HG03432 (cell line): Measurements from ENCODE around the gene PLCH1.

ENCODE experiments used
- ATAC-seq: cut with Tn5 transposase; IDR thresholded peaks from one replicate; pipeline ENCODE4 v1.9.1; 2021; ENCODE audit warnings: mild to moderate bottlenecking, moderate library complexity; ENCODE audit not compliant: unreplicated experiment

Gene PLCH1

DNA sequence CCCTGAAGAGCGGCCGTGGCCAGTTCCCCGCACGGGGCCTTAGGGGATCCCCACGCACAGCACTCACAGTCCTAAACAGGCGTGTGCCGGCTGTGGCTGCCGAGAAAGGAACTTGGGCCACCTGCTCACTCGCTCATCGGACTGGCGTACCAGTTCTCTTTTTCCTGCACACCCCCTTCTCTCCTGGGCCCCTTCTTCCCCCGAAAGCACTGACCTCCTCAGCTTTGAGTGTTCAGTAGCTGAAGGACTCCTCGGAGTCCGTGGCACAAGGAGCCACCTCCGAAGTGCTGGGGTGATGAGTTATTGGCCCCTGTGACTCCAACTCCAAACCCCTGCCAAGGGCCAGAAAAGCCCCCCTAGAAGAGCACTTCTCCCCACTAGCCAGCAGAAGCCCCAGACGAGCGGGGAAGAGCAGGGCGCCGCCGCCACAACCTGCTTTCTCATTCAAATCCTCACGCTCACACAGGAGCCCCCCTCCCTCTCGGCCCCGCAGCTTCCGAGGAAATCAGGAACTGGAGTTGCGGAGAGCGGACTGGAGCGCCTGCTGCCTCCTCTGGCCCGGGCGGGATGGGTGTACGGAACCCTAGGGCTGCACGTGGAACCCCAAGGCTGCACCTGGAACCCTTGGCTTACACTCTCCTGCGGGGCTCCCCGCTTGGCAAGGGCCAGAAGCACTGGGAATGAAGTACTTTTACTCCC, at the start of gene PLCH1:
Gene PLCH1 (minus strand): TSS at position 446 of the 699 bp plus-strand sequence. CDS start 40,847 bp downstream, outside the sequence.
- ATAC-seq: peak; percentile 56

DNA sequence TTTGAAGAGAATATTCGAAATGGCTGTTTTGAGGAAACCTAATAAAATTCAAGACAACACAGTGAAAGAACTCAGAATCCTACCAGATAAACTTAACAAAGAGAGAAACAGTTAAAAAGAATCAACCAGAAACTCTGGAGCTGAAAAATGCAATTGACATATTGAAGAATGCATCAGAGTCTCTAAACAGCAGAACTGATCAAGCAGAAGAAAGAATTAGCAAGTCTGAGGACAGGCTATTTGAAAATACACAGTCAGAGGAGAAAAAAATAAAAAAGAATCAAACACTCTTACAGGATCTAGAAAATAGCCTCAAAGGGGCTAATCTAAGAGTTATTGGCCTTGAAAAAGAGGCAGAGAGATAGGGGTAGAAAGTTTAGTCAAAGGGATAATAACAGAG, 47.7 kb upstream of the PLCH1 start:
- ATAC-seq: no peak

DNA sequence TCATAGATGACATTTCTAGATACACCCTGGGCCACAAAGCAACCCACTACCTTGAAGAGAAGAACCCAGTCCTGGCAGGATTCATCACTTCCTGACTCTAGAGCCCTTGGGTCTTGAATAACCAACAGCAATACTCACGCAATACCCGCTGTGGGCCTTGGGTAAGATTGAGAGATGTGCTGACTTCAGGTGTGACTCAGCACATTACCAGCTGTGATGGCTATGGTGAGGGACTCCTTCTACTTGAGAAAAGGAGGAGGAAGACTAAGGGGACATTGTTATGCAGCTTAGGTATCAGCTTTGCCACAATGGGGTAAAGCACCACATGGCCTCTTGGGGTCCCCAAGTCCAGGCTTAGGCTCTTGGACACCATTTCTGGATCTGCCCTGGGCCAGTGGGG, 46.3 kb upstream of the PLCH1 start:
- no peak for ATAC-seq

- no peak for ATAC-seq
Measured at GRCh38 chr3:155790272-155790925, 45.5 kb upstream of the PLCH1 start.

DNA sequence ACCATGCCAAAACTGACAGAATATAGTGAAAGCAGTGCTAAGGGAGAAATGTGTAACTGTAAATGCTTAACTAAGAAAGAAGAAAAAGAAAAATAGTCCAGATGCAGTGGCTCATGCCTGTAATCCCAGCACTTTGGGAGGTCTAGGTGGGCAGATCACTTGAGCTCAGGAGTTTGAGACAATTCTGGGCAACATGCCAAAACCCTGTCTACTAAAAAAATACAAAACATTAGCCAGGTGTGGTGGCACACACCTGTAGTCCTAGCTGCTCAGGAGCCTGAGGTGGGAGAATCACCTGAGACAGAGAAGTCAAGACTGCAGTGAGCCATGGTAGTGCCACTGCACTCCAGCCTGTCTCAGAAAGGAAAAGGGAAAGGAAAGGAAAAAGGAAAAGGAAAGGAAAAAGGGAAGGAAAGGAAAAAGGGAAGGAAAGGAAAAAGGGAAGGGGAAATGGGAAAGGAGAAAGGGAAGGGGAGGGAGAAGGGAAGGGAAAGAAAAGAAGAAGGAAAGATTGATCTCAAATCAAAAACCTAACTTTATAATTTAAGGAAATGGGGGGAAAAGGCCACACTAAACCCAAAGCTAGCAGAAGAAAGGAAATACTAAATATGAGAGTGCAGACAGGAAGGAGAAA, 40.9 kb upstream of the PLCH1 start:
- ATAC-seq: no peak

- ATAC-seq: no peak
Measured at GRCh38 chr3:155782390-155782953, 37.6 kb upstream of the PLCH1 start.

DNA sequence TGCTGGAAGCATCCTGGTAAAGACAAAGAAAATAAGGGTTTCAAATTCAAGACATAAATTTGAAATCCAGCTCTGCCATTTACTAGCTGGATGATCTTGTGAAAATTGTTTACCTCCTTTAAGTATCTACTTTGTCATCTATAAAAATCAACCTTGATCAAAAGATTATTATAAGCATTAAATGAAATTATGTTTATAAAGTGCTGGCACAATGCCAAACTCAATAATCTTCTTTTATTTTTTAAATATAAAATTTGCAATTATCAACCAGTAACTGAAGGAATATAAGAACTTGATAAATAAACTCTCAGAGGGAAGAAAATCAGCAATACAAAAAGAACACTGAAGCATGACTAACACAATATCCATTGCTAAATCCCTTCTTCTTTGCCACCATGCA, 35.4 kb upstream of the PLCH1 start:
- ATAC-seq: no peak

DNA sequence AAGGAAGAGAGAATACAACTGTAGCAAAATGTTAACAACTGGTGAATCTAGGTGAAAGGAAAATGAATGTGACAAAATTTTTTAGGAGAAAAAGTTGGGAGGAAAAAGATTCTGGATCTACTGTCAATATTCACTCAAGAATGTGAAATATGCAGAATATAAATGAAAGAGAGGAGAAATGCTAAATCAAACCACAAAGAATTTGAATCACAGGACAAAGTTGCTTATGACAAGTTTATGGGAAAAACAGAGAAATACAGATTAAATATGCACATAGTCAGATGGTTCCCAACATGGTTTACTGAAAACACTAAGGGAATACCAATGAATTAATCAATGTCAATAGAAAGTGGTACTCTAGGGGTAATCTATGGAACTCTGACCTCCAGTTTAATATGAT, 33.6 kb upstream of the PLCH1 start:
- ATAC-seq: no peak

DNA sequence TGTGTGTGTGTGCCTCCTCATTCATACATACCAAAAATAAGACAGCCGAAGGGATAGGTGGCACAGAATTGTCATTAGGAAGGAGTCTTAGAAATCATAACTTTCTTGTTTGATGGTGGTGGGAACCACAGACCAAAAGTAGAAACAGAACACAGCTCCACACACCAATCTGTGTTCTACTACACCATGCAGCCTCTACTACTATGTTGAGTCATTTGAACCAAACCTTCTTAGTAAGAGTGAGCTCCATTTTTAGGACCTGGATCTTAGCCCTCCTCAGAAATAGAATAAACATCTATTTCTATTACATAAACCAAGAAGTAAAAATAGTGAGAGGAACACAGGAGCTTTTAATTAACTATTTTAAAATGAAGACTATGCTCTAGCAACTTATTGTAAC, 27.9 kb upstream of the PLCH1 start:
- no peak for ATAC-seq

DNA sequence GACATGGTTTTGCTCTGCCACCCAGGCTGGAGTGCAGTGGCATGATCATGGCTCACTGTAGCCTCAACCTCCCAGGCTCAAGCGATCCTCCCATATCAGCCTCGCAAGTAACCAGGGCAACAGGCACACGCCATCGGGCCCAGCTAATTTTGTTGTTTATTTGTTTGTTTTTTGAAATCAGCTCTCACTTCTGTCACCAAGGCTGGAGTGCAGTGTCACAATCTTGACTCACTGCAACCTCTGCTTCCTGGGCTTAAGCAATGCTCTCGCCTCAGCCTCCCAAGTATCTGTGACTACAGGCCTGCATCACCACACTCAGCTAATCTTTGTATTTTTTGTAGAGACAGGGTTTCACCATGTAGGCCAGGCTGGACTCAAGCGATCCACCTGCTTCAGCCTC, 26.3 kb upstream of the PLCH1 start:
- no peak for ATAC-seq

GRCh38 chr3:155766206-155766605, 21.3 kb upstream of the PLCH1 start:
- no peak for ATAC-seq

GRCh38 chr3:155763870-155764463, 19.1 kb upstream of the PLCH1 start:
- ATAC-seq: no peak

GRCh38 chr3:155760653-155761052, 15.8 kb upstream of the PLCH1 start:
- ATAC-seq: no peak

GRCh38 chr3:155757577-155757976, 12.7 kb upstream of the PLCH1 start:
- ATAC-seq: no peak

DNA sequence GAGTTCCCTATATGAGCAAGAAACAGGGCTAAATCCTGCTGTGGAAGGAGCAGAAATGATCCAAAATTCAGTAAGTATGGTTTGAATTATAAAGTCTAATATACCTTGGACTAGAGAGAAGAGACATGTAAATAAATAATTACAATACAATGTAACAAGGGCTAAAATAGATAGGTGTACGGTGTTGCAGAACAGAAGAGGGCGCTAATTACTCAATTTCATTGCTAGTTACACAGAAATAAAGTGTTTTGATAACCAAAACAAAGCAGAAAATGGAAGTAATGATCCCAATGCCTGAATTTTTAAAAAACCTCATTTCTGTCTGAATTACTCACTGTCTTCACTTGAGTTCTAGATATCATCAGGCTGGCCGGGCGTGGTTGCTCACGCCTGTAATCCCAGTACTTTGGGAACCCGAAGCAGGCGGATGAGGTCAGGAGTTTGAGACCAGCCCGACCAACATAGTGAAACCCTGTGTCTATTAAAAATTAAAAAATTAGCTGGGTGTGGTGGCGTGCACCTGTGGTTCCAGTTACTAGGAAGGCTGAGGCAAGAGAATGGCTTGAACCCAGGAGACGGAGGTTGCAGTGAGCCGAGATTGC, 8.3 kb upstream of the PLCH1 start:
- ATAC-seq: peak; percentile 76

DNA sequence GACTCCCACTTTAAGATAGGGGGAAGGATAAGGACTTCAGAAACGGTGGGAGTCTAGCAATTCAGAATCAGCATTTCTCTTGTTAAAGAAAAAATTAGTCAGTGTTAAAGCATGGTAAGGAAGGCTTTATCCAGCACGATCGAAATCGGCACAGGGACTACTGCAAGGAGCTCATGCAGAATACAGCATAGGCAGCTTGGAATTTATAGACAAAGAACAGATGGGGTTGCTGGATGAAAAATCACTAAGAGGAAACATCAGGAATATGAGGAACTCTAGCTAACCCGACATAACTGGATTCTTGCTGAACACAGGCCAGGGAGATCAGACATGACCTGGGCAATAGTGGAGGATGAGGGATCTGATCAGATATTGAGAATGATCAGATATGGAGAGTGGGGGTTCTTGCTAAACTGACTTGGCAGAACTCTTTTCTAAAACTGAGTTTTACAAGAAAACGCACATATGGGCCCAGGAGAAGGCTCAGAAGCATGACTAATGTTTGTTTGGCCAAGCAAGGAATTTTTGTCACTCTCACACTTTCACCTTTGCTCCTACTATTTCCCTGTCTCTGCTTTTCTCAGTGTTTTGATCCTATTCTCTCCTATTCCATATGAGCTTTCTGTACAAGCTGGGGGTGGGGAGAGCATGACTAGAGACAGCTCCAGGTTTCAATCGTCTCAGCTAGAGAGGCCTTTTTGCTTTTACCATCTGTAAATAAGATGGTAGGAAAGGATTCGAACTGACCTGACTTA, 3.9 kb upstream of the PLCH1 start:
- ATAC-seq: no peak

- no peak for ATAC-seq
Measured at GRCh38 chr3:155747946-155748290, 3.0 kb upstream of the PLCH1 start.

- ATAC-seq: no peak
Measured at GRCh38 chr3:155747286-155747945, 2.5 kb upstream of the PLCH1 start.

GRCh38 chr3:155746703-155747102, 1.8 kb upstream of the PLCH1 start:
- no peak for ATAC-seq
